Ascending aorta (tissue), 2 donors: ENCODE measurements around the gene ZNF32. TPM values are rescaled to one million over a fixed set of nuclear protein-coding genes. Genes with fewer than 3 reads are reported as not detected.

ENCODE experiments used
- DNase-seq, 2 donors: peaks; one replicate each; pipeline ENCODE4 v3.0.0-alpha.2; 2019; ENCODE audit warnings: low spot score in 2 of 2
- H3K27ac ChIP-seq, 2 donors: fragments of 200-600 bp; sonication (generic); one replicate each; pipeline ENCODE4 v1.5.1; 2016 to 2017; ENCODE audit warnings: mild to moderate bottlenecking in 1 of 2
- H3K27me3 ChIP-seq: fragments of 200-600 bp; sonication (generic); one replicate; pipeline ENCODE4 v1.5.1; 2017
- H3K36me3 ChIP-seq, 2 donors: fragments of 200-600 bp; sonication (generic); one replicate each; pipeline ENCODE4 v1.5.1; 2016
- H3K4me1 ChIP-seq, 2 donors: fragments of 200-600 bp; sonication (generic); one replicate each; pipeline ENCODE4 v1.5.1; 2016 to 2017; ENCODE audit warnings: mild to moderate bottlenecking in 1 of 2
- H3K4me3 ChIP-seq, 2 donors: fragments of 200-600 bp; sonication (generic); one replicate each; pipeline ENCODE4 v1.5.1; 2016 to 2017; ENCODE audit warnings: mild to moderate bottlenecking in 1 of 2
- H3K9me3 ChIP-seq, 2 donors: fragments of 200-600 bp; sonication (generic); one replicate each; pipeline ENCODE4 v1.5.1; 2016
- intact Hi-C: fragments of 100-400 bp; cut with DNase I; formaldehyde crosslinking; loops from one replicate; pipeline ENCODE4 v1.15.1; 2023
- total RNA-seq: library from RNA; depleted of rRNA; stranded (reverse); fragments of >200 nt; gene quantifications from one replicate; pipeline ENCODE4 v1.1.0, GENCODE V29; 2016
- TF ChIP-seq, protein P1 (sequence below), 3 experiments: fragments of 200-600 bp in 2 of 3; fragments of 450-650 bp in 1 of 3; sonication (generic) in 2 of 3; IDR thresholded peaks; one replicate each; pipeline ENCODE4 v1.5.1; 2016 to 2019; ENCODE audit warnings: antibody characterized with exemption in 3 of 3, mild to moderate bottlenecking in 1 of 3, moderate library complexity in 1 of 3

Gene ZNF32
- total RNA-seq, 1 donor from 2014 or later: 10.9 TPM

DNA sequence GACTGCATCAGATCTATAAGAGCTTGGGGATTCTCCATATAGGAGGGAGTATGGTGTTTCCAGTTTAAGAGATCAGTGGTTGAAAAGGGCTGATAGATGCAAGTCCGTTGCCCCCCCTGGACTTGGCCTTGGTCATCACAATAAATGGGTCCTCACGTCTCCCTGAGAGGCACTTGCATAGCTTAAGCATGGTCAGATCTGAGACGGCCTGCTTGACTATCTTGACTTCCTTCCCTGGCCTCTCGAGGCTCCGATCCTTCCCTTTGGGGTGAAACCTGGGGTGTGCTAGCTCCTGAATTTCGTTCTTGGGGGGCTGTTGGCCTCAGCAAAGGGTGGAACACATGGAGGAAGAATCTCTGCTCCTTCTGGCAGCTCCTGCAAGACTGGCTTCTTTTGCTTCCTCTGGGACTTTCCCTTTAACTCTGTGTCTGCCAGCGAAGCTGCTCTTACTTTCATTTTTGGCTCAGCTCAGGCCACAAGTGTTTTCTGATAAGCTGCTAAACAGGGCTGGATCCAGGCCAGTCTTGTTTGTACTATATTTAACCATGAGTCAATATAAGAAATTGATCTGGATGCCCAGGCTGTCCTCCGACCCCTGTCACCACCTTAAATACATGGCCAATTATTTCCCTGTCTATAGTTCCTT lies 53.6 kb downstream of the ZNF32 start:
- DNase-seq: no peak
- Histone ChIP-seq H3K36me3 (no peaks in the 10 kb centered on the region), H3K9me3 (no peaks in the 10 kb centered on the region), H3K27me3 (no peaks in the 10 kb centered on the region), H3K4me1 (no peaks in the 10 kb centered on the region), H3K4me3 (peak overlapping the region; percentile 9 to 21), H3K27ac (no peak overlapping the region)
- TF ChIP-seq, protein P1, sequence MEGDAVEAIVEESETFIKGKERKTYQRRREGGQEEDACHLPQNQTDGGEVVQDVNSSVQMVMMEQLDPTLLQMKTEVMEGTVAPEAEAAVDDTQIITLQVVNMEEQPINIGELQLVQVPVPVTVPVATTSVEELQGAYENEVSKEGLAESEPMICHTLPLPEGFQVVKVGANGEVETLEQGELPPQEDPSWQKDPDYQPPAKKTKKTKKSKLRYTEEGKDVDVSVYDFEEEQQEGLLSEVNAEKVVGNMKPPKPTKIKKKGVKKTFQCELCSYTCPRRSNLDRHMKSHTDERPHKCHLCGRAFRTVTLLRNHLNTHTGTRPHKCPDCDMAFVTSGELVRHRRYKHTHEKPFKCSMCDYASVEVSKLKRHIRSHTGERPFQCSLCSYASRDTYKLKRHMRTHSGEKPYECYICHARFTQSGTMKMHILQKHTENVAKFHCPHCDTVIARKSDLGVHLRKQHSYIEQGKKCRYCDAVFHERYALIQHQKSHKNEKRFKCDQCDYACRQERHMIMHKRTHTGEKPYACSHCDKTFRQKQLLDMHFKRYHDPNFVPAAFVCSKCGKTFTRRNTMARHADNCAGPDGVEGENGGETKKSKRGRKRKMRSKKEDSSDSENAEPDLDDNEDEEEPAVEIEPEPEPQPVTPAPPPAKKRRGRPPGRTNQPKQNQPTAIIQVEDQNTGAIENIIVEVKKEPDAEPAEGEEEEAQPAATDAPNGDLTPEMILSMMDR (IDR thresholded peaks at IDR 0.05): no peak
- intact Hi-C loops: no loop called here

Other genes with a start within 250 kb of the ZNF32 start
- gene HNRNPF, start 239.7 kb downstream of the ZNF32 start, total RNA-seq: 101 TPM
- 3.9 TPM for gene ZNF487, start 211.8 kb downstream of the ZNF32 start, total RNA-seq
- gene ZNF239, start 74.3 kb downstream of the ZNF32 start, total RNA-seq: 7.1 TPM
- 0.43 TPM for gene ZNF485, start 42.4 kb downstream of the ZNF32 start, total RNA-seq